Neural progenitor cell (in vitro differentiated cells): ENCODE measurements around the gene BMPER.

Source experiments
- CTCF ChIP-seq: fragments of 200-600 bp; sonication (generic); IDR thresholded peaks from 2 replicates; pipeline ENCODE4 v1.5.1; 2017; ENCODE audit warnings: antibody characterized with exemption, mild to moderate bottlenecking
- EZH2phosphoT487 ChIP-seq: fragments of 200-600 bp; sonication (generic); IDR thresholded peaks from 2 replicates; pipeline ENCODE4 v1.6.1; 2017; ENCODE audit warnings: antibody characterized with exemption

- TF ChIP-seq CTCF (no peak), EZH2phosphoT487 (no peak)
These were observed 31.8 kb upstream of the BMPER start for GRCh38 chr7:33873518-33873917.
